H1 (cell line): ENCODE data around the gene PRRT4. TPM values are rescaled to one million over a fixed set of nuclear protein-coding genes. Genes with fewer than 3 reads are reported as not detected.
A peak's percentile ranks its signal among the peaks of the same experiment; 100 is the strongest.

Experiments
- CTCF ChIA-PET: fragments of 300-600 bp; sonication (Branson Sonifier 250); formaldehyde crosslinking; loops from one replicate; lab custom pipeline; 2021; ENCODE audit not compliant: partially characterized antibody; lab: Charles Lee
- POLR2A ChIA-PET: fragments of 300-600 bp; sonication (Branson Sonifier 250); formaldehyde crosslinking; loops from one replicate; lab custom pipeline; 2021; ENCODE audit warnings: inconsistent platforms; ENCODE audit not compliant: partially characterized antibody; lab: Charles Lee
- DNase-seq, 2 experiments: peaks; one replicate each; pipeline versions ENCODE4 v3.0.0 to v3.0.0-alpha.2; 2010 to 2022; ENCODE audit warnings: low spot score in 2 of 2, low read depth in 1 of 2, mixed read lengths in 1 of 2
- FAIRE-seq: peaks from 2 replicates; lab custom pipeline; 2011; peaks lifted over from hg19 to GRCh38; lab: Jason Lieb, UNC
- H2AFZ ChIP-seq: 2 replicates; pipeline ENCODE4 v1.8.1; 2012; ENCODE audit warnings: low read length, inconsistent platforms
- H2AK5ac ChIP-seq: 2 replicates; pipeline ENCODE4 v1.6.1; 2013; ENCODE audit warnings: low read depth, low read length
- H2BK120ac ChIP-seq: replicated peaks from 2 replicates; pipeline ENCODE3; 2013; ENCODE audit warnings: low read depth, low read length, inconsistent platforms
- H2BK12ac ChIP-seq: 2 replicates; pipeline ENCODE4 v1.6.1; 2013; ENCODE audit warnings: low read depth, low read length
- H2BK15ac ChIP-seq: 2 replicates; pipeline ENCODE4 v1.6.1; 2013; ENCODE audit warnings: low read length
- H2BK20ac ChIP-seq: 2 replicates; pipeline ENCODE4 v1.6.1; 2013; ENCODE audit warnings: low read length
- H2BK5ac ChIP-seq: 2 replicates; pipeline ENCODE4 v1.6.1; 2013; ENCODE audit warnings: low read depth, low read length
- H3K14ac ChIP-seq: 2 replicates; pipeline ENCODE4 v1.6.1; 2013; ENCODE audit warnings: inconsistent platforms; ENCODE audit not compliant: insufficient read length
- H3K18ac ChIP-seq: 2 replicates; pipeline ENCODE4 v1.6.1; 2013; ENCODE audit warnings: low read length; ENCODE audit errors: extremely low read depth
- H3K23ac ChIP-seq: 2 replicates; pipeline ENCODE4 v1.6.1; 2013; ENCODE audit warnings: inconsistent platforms; ENCODE audit not compliant: insufficient read length
- H3K23me2 ChIP-seq: 2 replicates; pipeline ENCODE4 v1.6.1; 2013; ENCODE audit warnings: low read depth, low read length
- H3K27ac ChIP-seq: 2 replicates; pipeline ENCODE4 v1.6.1; 2011; ENCODE audit warnings: low read depth, low read length, inconsistent platforms
- H3K27me3 ChIP-seq, 4 experiments: replicated peaks in 1 of 4; 1 replicate in 1 of 4; 2 replicates in 3 of 4; pipeline versions ENCODE4 v1.6.1 to v1.8.1; 2011 to 2013; ENCODE audit warnings: low read length in 3 of 4, mild to moderate bottlenecking in 3 of 4, inconsistent platforms in 2 of 4, mixed read lengths in 2 of 4, moderate library complexity in 1 of 4; ENCODE audit not compliant: control insufficient read depth in 3 of 4, insufficient read depth in 3 of 4; ENCODE audit errors: extremely low read depth in 1 of 4
- H3K36me3 ChIP-seq, 4 experiments: 2 replicates each; pipeline versions ENCODE4 v1.6.1 to v1.8.1; 2011 to 2013; ENCODE audit warnings: mild to moderate bottlenecking in 4 of 4, low read length in 3 of 4, moderate library complexity in 2 of 4, control low read depth in 1 of 4, inconsistent platforms in 1 of 4; ENCODE audit not compliant: insufficient read depth in 4 of 4, control insufficient read depth in 2 of 4
- H3K4ac ChIP-seq: replicated peaks from 2 replicates; pipeline ENCODE3; 2013; ENCODE audit warnings: low read length, low read depth, mixed read lengths, inconsistent platforms; ENCODE audit not compliant: insufficient read length
- H3K4me1 ChIP-seq, 4 experiments: replicated peaks in 1 of 4; 1 replicate in 1 of 4; 2 replicates in 3 of 4; pipeline versions ENCODE4 v1.6.1 to v1.8.1; 2011 to 2013; ENCODE audit warnings: low read length in 3 of 4, inconsistent platforms in 2 of 4, mixed read lengths in 1 of 4; ENCODE audit not compliant: insufficient read depth in 4 of 4, control insufficient read depth in 3 of 4
- H3K4me2 ChIP-seq, 2 experiments: 2 replicates each; pipeline versions ENCODE4 v1.6.1 to v1.8.1; 2011 to 2013; ENCODE audit warnings: low read depth in 2 of 2, low read length in 2 of 2, control low read depth in 1 of 2, inconsistent platforms in 1 of 2, mild to moderate bottlenecking in 1 of 2; ENCODE audit not compliant: insufficient read depth in 1 of 2
- H3K4me3 ChIP-seq, 4 experiments: fragments of 200-600, 300-600 bp in 1 of 4; sonication (generic), shearing (Covaris generic), sonication (Bioruptor Twin) in 1 of 4; 2 replicates each; pipeline versions ENCODE4 v1.5.1 to v1.8.1; 2011 to 2016; ENCODE audit warnings: low read length in 4 of 4, low read depth in 3 of 4, control low read depth in 2 of 4, inconsistent platforms in 2 of 4, mild to moderate bottlenecking in 2 of 4, mixed read lengths in 1 of 4, moderate library complexity in 1 of 4; ENCODE audit not compliant: insufficient read depth in 2 of 4; ENCODE audit errors: extremely low read depth in 1 of 4
- H3K56ac ChIP-seq: replicated peaks from 2 replicates; pipeline ENCODE3; 2013; ENCODE audit warnings: low read depth, mild to moderate bottlenecking, mixed read lengths, low read length, inconsistent platforms; ENCODE audit not compliant: insufficient read length
- H3K79me1 ChIP-seq: 2 replicates; pipeline ENCODE4 v1.6.1; 2013; ENCODE audit warnings: low read depth, low read length, control low read depth
- H3K79me2 ChIP-seq, 2 experiments: 2 replicates each; pipeline versions ENCODE4 v1.6.1 to v1.8.1; 2012 to 2013; ENCODE audit warnings: low read length in 2 of 2, mild to moderate bottlenecking in 2 of 2, inconsistent platforms in 1 of 2; ENCODE audit not compliant: insufficient read depth in 2 of 2, control insufficient read depth in 1 of 2
- H3K9ac ChIP-seq, 4 experiments: replicated peaks in 1 of 4; 1 replicate in 1 of 4; 2 replicates in 3 of 4; pipeline versions ENCODE4 v1.6.1 to v1.8.1; 2011 to 2013; ENCODE audit warnings: low read depth in 3 of 4, low read length in 3 of 4, control low read depth in 2 of 4, mild to moderate bottlenecking in 2 of 4, moderate library complexity in 2 of 4, inconsistent platforms in 1 of 4; ENCODE audit errors: extremely low read depth in 1 of 4
- H3K9me3 ChIP-seq, 2 experiments: 2 replicates each; pipeline versions ENCODE4 v1.6.1 to v1.8.1; 2012 to 2013; ENCODE audit warnings: mild to moderate bottlenecking in 2 of 2, moderate library complexity in 2 of 2, control low read depth in 1 of 2, inconsistent platforms in 1 of 2, low read depth in 1 of 2, low read length in 1 of 2, mixed read lengths in 1 of 2; ENCODE audit not compliant: insufficient read depth in 2 of 2
- H4K20me1 ChIP-seq, 2 experiments: replicated peaks in 1 of 2; 2 replicates each; pipeline versions ENCODE3 to v1.8.1; 2011 to 2013; ENCODE audit warnings: inconsistent platforms in 2 of 2, low read length in 2 of 2, mild to moderate bottlenecking in 1 of 2; ENCODE audit not compliant: insufficient read depth in 2 of 2, control insufficient read depth in 1 of 2
- H4K5ac ChIP-seq: 2 replicates; pipeline ENCODE4 v1.6.1; 2013; ENCODE audit warnings: low read length, low read depth, mixed read lengths, inconsistent platforms; ENCODE audit not compliant: insufficient read length
- H4K8ac ChIP-seq: 2 replicates; pipeline ENCODE4 v1.8.0; 2013; ENCODE audit warnings: mild to moderate bottlenecking, moderate library complexity, low read length, inconsistent platforms; ENCODE audit not compliant: insufficient read depth; ENCODE audit errors: extremely low read depth
- H4K91ac ChIP-seq: replicated peaks from 2 replicates; pipeline ENCODE3; 2013; ENCODE audit warnings: low read length, mixed read lengths, inconsistent platforms; ENCODE audit not compliant: insufficient read length
- ATF2 ChIP-seq: IDR thresholded peaks from 2 replicates; pipeline ENCODE4 v1.6.1; 2012; ENCODE audit warnings: low read length, inconsistent platforms
- CBX8 ChIP-seq: fragments of 300-800, 300-1000 bp; sonication (generic); IDR thresholded peaks from 2 replicates; pipeline ENCODE4 v1.7.1; 2016; ENCODE audit warnings: low read depth, low read length, borderline replicate concordance
- CHD2 ChIP-seq: IDR thresholded peaks from 2 replicates; pipeline ENCODE4 v1.6.1; 2012; ENCODE audit warnings: low read length, improper control_type of control experiment
- CTCF ChIP-seq, 3 experiments: IDR thresholded peaks; 1 replicate in 2 of 3; 2 replicates in 1 of 3; pipeline versions ENCODE4 v1.5.1 to v1.6.1; 2011; ENCODE audit warnings: low read length in 3 of 3, mild to moderate bottlenecking in 3 of 3, inconsistent platforms in 2 of 3, low read depth in 1 of 3, moderate library complexity in 1 of 3; ENCODE audit not compliant: insufficient read depth in 1 of 3; ENCODE audit errors: control extremely low read depth in 1 of 3
- KDM4A ChIP-seq: IDR thresholded peaks from one replicate; pipeline ENCODE4 v1.7.1; 2012; ENCODE audit warnings: low read depth, mild to moderate bottlenecking, moderate library complexity, low read length, inconsistent platforms; ENCODE audit not compliant: severe bottlenecking
- MAX ChIP-seq: IDR thresholded peaks from 2 replicates; pipeline ENCODE4 v1.6.1; 2012; ENCODE audit warnings: inconsistent platforms
- RXRA ChIP-seq: IDR thresholded peaks from 2 replicates; pipeline ENCODE4 v1.6.1; 2011; ENCODE audit warnings: low read depth, mild to moderate bottlenecking, low read length, moderate library complexity; ENCODE audit not compliant: insufficient read depth
- TCF12 ChIP-seq: IDR thresholded peaks from 2 replicates; pipeline ENCODE4 v1.6.1; 2011; ENCODE audit warnings: low read depth, mild to moderate bottlenecking, low read length
- WGBS, 2 experiments: shearing (Covaris generic) in 1 of 2; methylation state at CpG; one replicate each; pipeline versions ENCODE4 v1.1.6 to v1.1.7; 2013 to 2015; ENCODE audit warnings: low lambda C conversion rate in 2 of 2, mixed read lengths in 2 of 2, inconsistent platforms in 1 of 2, low coverage in 1 of 2, missing lambda C conversion rate in 1 of 2; ENCODE audit not compliant: insufficient replicate concordance in 2 of 2, insufficient coverage in 1 of 2, insufficient read length in 1 of 2; ENCODE audit errors: extremely low coverage in 1 of 2, missing lambda C conversion rate in 1 of 2; 5-methylcytosine and 5-hydroxymethylcytosine counted together
- polyA plus RNA-seq, 7 experiments: library from polyadenylated mRNA; depleted of rRNA in 3 of 7; stranded (reverse) in 5 of 7; unstranded in 2 of 7; fragments of >200 nt in 5 of 7; fragments of 200-250 nt in 2 of 7; gene quantifications; 1 replicate in 5 of 7; 2 replicates in 1 of 7; 4 replicates in 1 of 7; pipeline versions ENCODE4 v1.2.1 to v1.2.3, GENCODE V29; 2011 to 2013; ENCODE audit warnings: missing spikeins in 2 of 7, mixed read lengths in 2 of 7
- total RNA-seq: library from RNA; stranded (reverse); fragmentation: NEBNext Ultra II Directional; extraction: Animal tissue kit (Norgen Biotek cat#: 25700); gene quantifications from 2 replicates; pipeline ENCODE4 v1.2.1, GENCODE V29; 2021

Gene PRRT4
- total and polyA plus RNA-seq, 2 of the 8 experiments (the other 6 are each of a cell fraction or from before 2014, with no cell fraction given): 0.34 to 1.0 TPM

GRCh38 chr7:128352153-128352537, 9.3 kb downstream of the PRRT4 start:
- H3K4me3 ChIP-seq: 0 out of 8 replicates have a peak overlapping the region, but pooled peaks of 1 of the 4 experiments have one; percentile 18
- no peak overlapping the region for H2BK20ac ChIP-seq
- no peak overlapping the region for H2BK120ac ChIP-seq
- H2BK12ac ChIP-seq: no peak overlapping the region
- FAIRE-seq: no peak
- DNase-seq: peak; percentile 56 to 90
- no peak overlapping the region for H2AK5ac ChIP-seq
- H3K9me3 ChIP-seq: no peaks in the 10 kb centered on the region; a peak in 1 of 4 replicates
- H3K23ac ChIP-seq: no peak overlapping the region
- peaks cover 0 to 7% (median 5%) of the 10 kb centered on the region in 4 experiments; a peak in 6 of 7 replicates for H3K4me1 ChIP-seq
- H3K4me2 ChIP-seq: peak overlapping the region; percentile 60 to 69; a peak in 3 of 4 replicates
- H4K91ac ChIP-seq: no peak overlapping the region
- H3K4ac ChIP-seq: no peak overlapping the region
- H3K27me3 ChIP-seq: peaks cover 34 to 71% (median 57%) of the 10 kb centered on the region in 4 experiments
- H3K23me2 ChIP-seq: peaks cover 3% of the 10 kb centered on the region; the same call in 1 of the 2 replicates
- H3K14ac ChIP-seq: no peak overlapping the region
- H2AFZ ChIP-seq: 0 out of 2 replicates have a peak overlapping the region, but pooled peaks have one; percentile 52
- H3K79me1 ChIP-seq: no peaks in the 10 kb centered on the region
- no peak overlapping the region for H4K5ac ChIP-seq
- 11% methylated on average over 25 of the region's 34 CpGs; no CpG with 5 or more reads in 1 of the 2 experiments for WGBS, 2 experiments
- peaks cover 0 to 1% of the 10 kb centered on the region in 2 experiments for H4K20me1 ChIP-seq
- CTCF ChIA-PET: interaction anchor here (1.8 to 13.6 kb wide), 4 partner anchors 21 to 46 kb away, joined by 4 to 345 read pairs (median 140); no protein-coding TSS in a partner anchor
- POLR2A ChIA-PET: interaction anchor here (0.6 to 1.5 kb wide), 3 partner anchors 8 to 32 kb away, joined by 3 to 10 read pairs (median 4); no protein-coding TSS in a partner anchor
- no peaks in the 10 kb centered on the region for H3K79me2 ChIP-seq
- H2BK5ac ChIP-seq: no peak overlapping the region
- no peak overlapping the region for H2BK15ac ChIP-seq
- H3K18ac ChIP-seq: peak overlapping the region; percentile 71
- H3K56ac ChIP-seq: no peak overlapping the region
- H3K27ac ChIP-seq: no peak overlapping the region
- peak overlapping the region; percentile 36; the same call in 1 of the 2 replicates for H4K8ac ChIP-seq
- H3K9ac ChIP-seq: no peak overlapping the region
- peaks cover 0 to 6% (median 0%) of the 10 kb centered on the region in 4 experiments; a peak in 1 of 8 replicates for H3K36me3 ChIP-seq
- TF ChIP-seq KDM4A: peak; percentile 14
- TF ChIP-seq CTCF (IDR thresholded peaks at IDR 0.05; ENCODE audit: control extremely low read depth in 1 of 3, insufficient read depth in 1 of 3, low read depth in 1 of 3, low read length in 3 of 3): peak; percentile 88 to 97 (median 90)
- TF ChIP-seq RXRA: no peak
- TF ChIP-seq ATF2: no peak
- TF ChIP-seq CHD2: no peak
- peak; percentile 100 for TF ChIP-seq MAX
- no peak for TF ChIP-seq CBX8
- TF ChIP-seq TCF12: peak; percentile 86; the same call in 1 of the 2 replicates
